Heart left ventricle (tissue), 16 donors: Measurements from ENCODE around the gene ZNF74. TPM values are rescaled to one million over a fixed set of nuclear protein-coding genes. Genes with fewer than 3 reads are reported as not detected.

Experiments
- ATAC-seq, 4 donors: fragments of 200-7000 bp; cut with Tn5 transposase; one replicate each; pipeline ENCODE4 v1.9.1; 2020 to 2022; ENCODE audit warnings: moderate library complexity in 4 of 4, mild to moderate bottlenecking in 3 of 4, moderate number of reproducible peaks in 1 of 4
- DNase-seq, 5 donors: peaks; one replicate each; pipeline ENCODE4 v3.0.0-alpha.2; 2020
- H3K27ac ChIP-seq, 12 donors: fragments of 200-600 bp; sonication (generic) in 4 of 12; one replicate each; pipeline versions ENCODE4 v1.5.0 to v1.8.0; 2016 to 2022; ENCODE audit warnings: mild to moderate bottlenecking in 2 of 12
- H3K27me3 ChIP-seq, 9 donors: fragments of 200-600 bp; sonication (generic) in 2 of 9; one replicate each; pipeline versions ENCODE4 v1.5.1 to v1.8.0; 2016 to 2022; ENCODE audit warnings: mild to moderate bottlenecking in 3 of 9
- H3K36me3 ChIP-seq, 9 donors: fragments of 200-600 bp; sonication (generic) in 2 of 9; one replicate each; pipeline versions ENCODE4 v1.5.0 to v1.8.0; 2018 to 2022; ENCODE audit warnings: mild to moderate bottlenecking in 2 of 9
- H3K4me1 ChIP-seq, 12 donors: fragments of 200-600 bp; sonication (generic) in 4 of 12; one replicate each; pipeline versions ENCODE4 v1.5.0 to v1.8.0; 2016 to 2022; ENCODE audit warnings: mild to moderate bottlenecking in 3 of 12
- H3K4me3 ChIP-seq, 12 donors: fragments of 200-600 bp; sonication (generic) in 4 of 12; one replicate each; pipeline versions ENCODE4 v1.5.0 to v1.8.0; 2017 to 2022; ENCODE audit warnings: mild to moderate bottlenecking in 9 of 12, moderate library complexity in 4 of 12
- H3K9me3 ChIP-seq, 12 donors: fragments of 200-600 bp; sonication (generic) in 4 of 12; one replicate each; pipeline versions ENCODE4 v1.5.0 to v1.8.0; 2016 to 2022; ENCODE audit warnings: mild to moderate bottlenecking in 1 of 12
- POLR2A ChIP-seq, 2 donors: fragments of 450-650 bp; IDR thresholded peaks; one replicate each; pipeline ENCODE4 v1.6.1; 2017; ENCODE audit warnings: antibody characterized with exemption in 2 of 2, mild to moderate bottlenecking in 2 of 2, moderate library complexity in 2 of 2
- WGBS, 4 donors: extraction: QIAGEN DNeasy Blood & Tissue Kit in 2 of 4; methylation state at CpG; one replicate each; pipeline versions ENCODE4 v1.1.5 to v1.1.7; 2013 to 2018; 5-methylcytosine and 5-hydroxymethylcytosine counted together
- intact Hi-C, 10 donors: fragments of 100-400 bp; cut with DNase I; formaldehyde crosslinking; loops; one replicate each; pipeline versions ENCODE4 v1.11.1 to v1.14.2; 2022
- polyA plus RNA-seq, 2 donors: library from polyadenylated mRNA; stranded (reverse); fragments of 200-250 nt; gene quantifications; one replicate each; pipeline ENCODE4 v1.2.3, GENCODE V29; 2013
- total RNA-seq, 9 donors: library from RNA; depleted of rRNA in 2 of 9; stranded (reverse); fragments of >200 nt in 2 of 9; fragmentation: NEBNext Ultra II Directional in 3 of 9; extraction: Animal tissue kit (Norgen Biotek cat#: 25700) in 3 of 9; gene quantifications; one replicate each; pipeline versions ENCODE4 v1.1.0 to v1.2.4, GENCODE V29; 2016 to 2023
- TF ChIP-seq, protein P1 (sequence below), 12 donors: fragments of 200-600 bp; sonication (generic) in 4 of 12; IDR thresholded peaks; one replicate each; pipeline versions ENCODE4 v1.5.0 to v1.8.0; 2018 to 2022; ENCODE audit warnings: antibody characterized with exemption in 12 of 12, mild to moderate bottlenecking in 5 of 12
- donor health status: ischemic (EF 13 %, LVEDD 7.1; RV severe dilation, severe dysfunction).
- donor health status: healthy with polysubstance abuse.
- donor health status: DM: no; HTN: yes; CAD: no.
- donor health status: DM: no; HTN: no; CAD: no.
- donor health status: ischemic (EF 25% LVEDD 6.9; RV normal size, moderate dysfunction).
- donor health status: ischemic (EF 25% LVEDD 5.7; RV mildly dilated, moderate dysfunction).
- donor health status: healthy.
- donor health status: DM: yes; HTN: yes; CAD: no.
- donor health status: ischemic (EF 35%, LVEDD 5.7; RV mildly dilated, moderate dysfunction).
- donor health status: nonischemic (EF 11% LVEDD 7.7; RV severe dilation, severe dysfunction).
- donor health status: DM: yes; HTN: yes; CAD: no.
- donor health status: PGD.
- donor health status: ischemic (EF 29% LVEDD 5.4; RV normal size, mild dysfunction).
- donor health status: nonischemic (EF 23%, LVEDD 6.1; RV moderate dilation, normal function).

ZNF74 gene
- total and polyA plus RNA-seq, 11 donors = 2.1 to 6.5 (median 4.4) TPM

DNA sequence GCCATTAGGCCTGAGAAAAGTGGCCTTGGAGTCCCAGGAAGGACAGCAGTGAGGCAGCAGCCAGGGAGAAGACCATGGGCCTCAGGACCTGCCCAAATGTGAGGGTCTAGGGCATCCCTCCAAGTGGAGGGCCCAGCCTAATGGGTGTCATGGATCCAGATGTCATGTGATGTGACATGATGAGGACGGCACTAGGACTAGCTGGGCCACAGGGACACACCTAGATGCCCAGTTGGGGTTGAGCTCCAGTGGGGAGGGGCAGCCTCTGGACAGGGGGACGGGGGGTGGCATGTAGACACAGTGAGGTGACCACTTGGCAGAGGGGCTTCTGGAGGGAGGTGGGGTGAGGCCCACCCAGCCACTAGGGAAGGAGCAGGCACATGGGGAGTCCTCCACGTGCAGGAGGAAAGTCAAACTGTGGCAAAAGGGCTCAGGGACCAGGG lies 38.3 kb downstream of the ZNF74 start:
- TF ChIP-seq, protein P1, sequence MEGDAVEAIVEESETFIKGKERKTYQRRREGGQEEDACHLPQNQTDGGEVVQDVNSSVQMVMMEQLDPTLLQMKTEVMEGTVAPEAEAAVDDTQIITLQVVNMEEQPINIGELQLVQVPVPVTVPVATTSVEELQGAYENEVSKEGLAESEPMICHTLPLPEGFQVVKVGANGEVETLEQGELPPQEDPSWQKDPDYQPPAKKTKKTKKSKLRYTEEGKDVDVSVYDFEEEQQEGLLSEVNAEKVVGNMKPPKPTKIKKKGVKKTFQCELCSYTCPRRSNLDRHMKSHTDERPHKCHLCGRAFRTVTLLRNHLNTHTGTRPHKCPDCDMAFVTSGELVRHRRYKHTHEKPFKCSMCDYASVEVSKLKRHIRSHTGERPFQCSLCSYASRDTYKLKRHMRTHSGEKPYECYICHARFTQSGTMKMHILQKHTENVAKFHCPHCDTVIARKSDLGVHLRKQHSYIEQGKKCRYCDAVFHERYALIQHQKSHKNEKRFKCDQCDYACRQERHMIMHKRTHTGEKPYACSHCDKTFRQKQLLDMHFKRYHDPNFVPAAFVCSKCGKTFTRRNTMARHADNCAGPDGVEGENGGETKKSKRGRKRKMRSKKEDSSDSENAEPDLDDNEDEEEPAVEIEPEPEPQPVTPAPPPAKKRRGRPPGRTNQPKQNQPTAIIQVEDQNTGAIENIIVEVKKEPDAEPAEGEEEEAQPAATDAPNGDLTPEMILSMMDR (IDR thresholded peaks at IDR 0.05) = no peak
- no peak for TF ChIP-seq POLR2A (IDR thresholded peaks at IDR 0.05)
- DNase-seq (peak in 1 of 5 donors; percentile 42), ATAC-seq (no peak)
- intact Hi-C loops = no loop called here
- Histone ChIP-seq H3K9me3 (no peaks in the 10 kb centered on the region), H3K4me3 (no peak overlapping the region), H3K36me3 (peaks cover 0 to 27% (median 9%) of the 10 kb centered on the region in 9 donors), H3K27ac (no peak overlapping the region), H3K4me1 (peaks cover 0 to 48% (median 16%) of the 10 kb centered on the region in 12 donors), H3K27me3 (peaks cover 0 to 46% (median 5%) of the 10 kb centered on the region in 9 donors)
- 57 to 92% (median 87%) methylated on average over 3 of the region's 3 CpGs for WGBS, 4 donors

DNA sequence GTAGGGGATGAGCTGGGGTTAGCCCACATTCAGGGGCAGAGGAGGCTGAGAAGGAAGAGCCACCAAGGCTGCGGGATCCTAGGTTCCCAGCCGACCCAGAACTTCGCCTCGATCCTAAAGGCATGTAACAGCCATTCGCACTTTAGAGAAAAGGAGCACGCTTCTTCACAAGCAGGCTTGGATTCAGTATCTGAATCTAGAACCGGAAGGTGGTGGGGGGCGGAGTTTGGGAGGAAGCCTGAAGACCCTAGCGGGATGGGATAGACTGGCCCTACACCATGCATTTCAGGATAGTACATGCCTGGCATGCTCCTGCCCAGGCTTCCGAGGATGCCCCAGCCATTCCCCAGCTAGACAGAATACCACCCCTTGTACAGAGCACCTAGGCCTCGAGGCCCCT lies 39.2 kb downstream of the ZNF74 start:
- intact Hi-C loops = no loop called here
- Histone ChIP-seq H3K4me3 (no peak overlapping the region), H3K27ac (no peak overlapping the region), H3K27me3 (peaks cover 0 to 53% (median 5%) of the 10 kb centered on the region in 9 donors), H3K9me3 (no peaks in the 10 kb centered on the region), H3K36me3 (peaks cover 0 to 24% (median 8%) of the 10 kb centered on the region in 9 donors), H3K4me1 (peaks cover 0 to 54% (median 16%) of the 10 kb centered on the region in 12 donors)
- DNase-seq = peak in 1 of 5 donors; percentile 24
- no peak for TF ChIP-seq POLR2A (IDR thresholded peaks at IDR 0.05)
- TF ChIP-seq, protein P1 (IDR thresholded peaks at IDR 0.05) = no peak
- WGBS, 4 donors = 89 to 94% (median 92%) methylated on average over 11 of the region's 11 CpGs
- ATAC-seq = no peak

DNA sequence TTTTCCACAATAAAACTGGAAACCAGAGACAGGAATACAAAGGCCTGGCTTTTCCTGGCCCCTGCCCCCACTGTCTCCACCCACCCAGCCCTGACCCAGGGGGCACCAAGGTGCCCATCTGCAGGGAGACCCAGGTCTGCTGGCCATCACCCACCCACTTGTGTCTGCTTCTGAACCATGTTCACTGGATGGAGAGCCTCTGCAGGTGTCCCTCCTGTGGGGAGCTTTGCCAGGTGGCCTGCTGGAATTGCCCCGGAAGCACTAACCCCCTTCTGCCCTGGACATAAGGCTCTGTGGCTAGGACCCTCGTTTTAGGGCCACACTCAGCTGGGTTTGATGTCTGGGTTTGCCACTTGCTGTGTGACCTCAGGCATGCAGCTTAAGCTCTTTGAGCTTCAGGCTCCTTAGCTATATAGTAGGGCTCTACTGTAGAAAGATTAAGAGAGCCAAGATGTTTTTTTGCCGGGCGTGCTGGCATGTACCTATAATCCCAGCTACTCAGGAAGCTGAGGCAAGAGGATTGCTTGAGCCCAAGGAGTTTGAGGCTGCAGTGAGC lies 39.8 kb downstream of the ZNF74 start:
- Histone ChIP-seq H3K27ac (no peak overlapping the region), H3K9me3 (no peaks in the 10 kb centered on the region), H3K36me3 (peaks cover 0 to 19% (median 5%) of the 10 kb centered on the region in 9 donors), H3K4me3 (no peak overlapping the region), H3K4me1 (peaks cover 0 to 58% (median 19%) of the 10 kb centered on the region in 12 donors), H3K27me3 (peaks cover 0 to 55% (median 5%) of the 10 kb centered on the region in 9 donors)
- TF ChIP-seq POLR2A (IDR thresholded peaks at IDR 0.05) = no peak
- TF ChIP-seq, protein P1 (IDR thresholded peaks at IDR 0.05) = no peak
- 84 to 88% (median 87%) methylated on average over 3 to 4 of the region's 4 CpGs for WGBS, 4 donors
- peak in 1 of 5 donors; percentile 14 for DNase-seq
- intact Hi-C loops = no loop called here
- ATAC-seq = no peak

DNA sequence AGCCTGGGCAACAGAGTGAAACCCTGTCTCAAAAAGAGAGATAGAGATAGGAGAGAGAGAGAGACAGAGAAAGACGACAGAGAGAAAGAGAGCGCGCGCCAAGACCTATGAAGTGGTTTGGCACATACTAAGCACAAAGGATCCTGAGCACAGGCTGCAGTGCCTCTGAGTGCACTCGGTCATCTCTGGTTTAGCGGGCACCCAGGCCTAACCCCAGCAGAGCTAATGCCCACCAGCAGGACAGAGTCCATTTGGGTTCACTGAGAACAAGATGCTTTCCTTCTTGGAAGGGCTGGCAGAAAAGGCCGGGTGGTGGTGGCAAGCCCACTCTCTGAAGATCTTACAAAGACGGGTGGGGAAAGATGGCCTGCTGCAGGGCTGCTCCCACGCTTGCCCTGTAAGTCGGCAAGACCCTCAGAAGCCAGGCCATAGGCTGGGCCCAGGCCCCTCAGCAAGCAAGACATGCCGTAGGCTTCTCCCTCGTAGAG lies 40.4 kb downstream of the ZNF74 start:
- H3K4me3 ChIP-seq = no peak overlapping the region
- DNase-seq (peak in 1 of 5 donors; percentile 30), ATAC-seq (no peak)
- TF ChIP-seq POLR2A (IDR thresholded peaks at IDR 0.05) = no peak
- TF ChIP-seq, protein P1 (IDR thresholded peaks at IDR 0.05) = no peak
- H3K9me3 ChIP-seq = no peaks in the 10 kb centered on the region
- no peak overlapping the region for H3K27ac ChIP-seq
- WGBS, 4 donors = 91 to 92% (median 92%) methylated on average over 12 of the region's 12 CpGs
- peaks cover 0 to 55% (median 5%) of the 10 kb centered on the region in 9 donors for H3K27me3 ChIP-seq
- H3K36me3 ChIP-seq = peaks cover 0 to 13% (median 0%) of the 10 kb centered on the region in 9 donors
- intact Hi-C loops = no loop called here
- H3K4me1 ChIP-seq = peaks cover 0 to 60% (median 24%) of the 10 kb centered on the region in 12 donors
